ENCODE measurements around the gene LCLAT1. TPM values are rescaled to one million over a fixed set of nuclear protein-coding genes. Genes with fewer than 3 reads are reported as not detected.

Gene LCLAT1
- total RNA-seq, 2 donors from 2014 or later: 30.2 to 34.2 TPM

- Mint-ChIP-seq H3K27me3 (ENCODE audit: insufficient read depth) (no peaks in the 10 kb centered on the region), H3K4me1 (peaks cover 49% of the 10 kb centered on the region), H3K27ac (no peak overlapping the region), H3K9me3 (no peaks in the 10 kb centered on the region), H3K4me3 (no peak overlapping the region), H3K36me3 (ENCODE audit: low read depth) (peaks cover 9% of the 10 kb centered on the region)
- H3K9ac ChIP-seq (ENCODE audit: extremely low read depth, low read length, poor library complexity, severe bottlenecking): no peak overlapping the region
- H3K36me3 ChIP-seq (ENCODE audit: control insufficient read depth, insufficient read depth, low read length): peaks cover 3% of the 10 kb centered on the region
- H3K27ac ChIP-seq (ENCODE audit: low read depth, low read length): no peak overlapping the region
- peaks cover 3% of the 10 kb centered on the region for H3K4me1 ChIP-seq (ENCODE audit: control insufficient read depth, insufficient read depth, low read length)
- no peaks in the 10 kb centered on the region for H3K27me3 ChIP-seq (ENCODE audit: control insufficient read depth, insufficient read depth, low read length, poor library complexity, severe bottlenecking)
- H3K9me3 ChIP-seq (ENCODE audit: control insufficient read depth, low read length): no peaks in the 10 kb centered on the region
- H3K4me3 ChIP-seq (ENCODE audit: low read length): peak overlapping the region; percentile 11
- DNase-seq: no peak
- no peak for TF ChIP-seq CTCF (conservative IDR thresholded peaks at IDR 0.05)
These were observed 10.2 kb downstream of the LCLAT1 start for GRCh38 chr2:30457296-30457695.

- Mint-ChIP-seq H3K4me1 (peaks cover 42% of the 10 kb centered on the region), H3K4me3 (no peak overlapping the region), H3K27me3 (ENCODE audit: insufficient read depth) (no peaks in the 10 kb centered on the region), H3K27ac (no peak overlapping the region), H3K9me3 (no peaks in the 10 kb centered on the region), H3K36me3 (ENCODE audit: low read depth) (peaks cover 9% of the 10 kb centered on the region)
- no peak for DNase-seq
- Histone ChIP-seq H3K27ac (ENCODE audit: low read depth, low read length) (no peak overlapping the region), H3K4me3 (ENCODE audit: low read length) (no peak overlapping the region), H3K36me3 (ENCODE audit: control insufficient read depth, insufficient read depth, low read length) (peaks cover 3% of the 10 kb centered on the region), H3K27me3 (ENCODE audit: control insufficient read depth, insufficient read depth, low read length, poor library complexity, severe bottlenecking) (no peaks in the 10 kb centered on the region), H3K9me3 (ENCODE audit: control insufficient read depth, low read length) (no peaks in the 10 kb centered on the region), H3K4me1 (ENCODE audit: control insufficient read depth, insufficient read depth, low read length) (peaks cover 3% of the 10 kb centered on the region), H3K9ac (ENCODE audit: extremely low read depth, low read length, poor library complexity, severe bottlenecking) (no peak overlapping the region)
- no peak for TF ChIP-seq CTCF (conservative IDR thresholded peaks at IDR 0.05)
- 43% methylated on average over 2 of the region's 2 CpGs; no CpG with 5 or more reads in 1 of the 2 experiments for WGBS, 2 experiments (ENCODE audit: insufficient coverage in 1 of 2, insufficient read length in 1 of 2)
These were observed 12.1 kb downstream of the LCLAT1 start for GRCh38 chr2:30459140-30459539.

DNA sequence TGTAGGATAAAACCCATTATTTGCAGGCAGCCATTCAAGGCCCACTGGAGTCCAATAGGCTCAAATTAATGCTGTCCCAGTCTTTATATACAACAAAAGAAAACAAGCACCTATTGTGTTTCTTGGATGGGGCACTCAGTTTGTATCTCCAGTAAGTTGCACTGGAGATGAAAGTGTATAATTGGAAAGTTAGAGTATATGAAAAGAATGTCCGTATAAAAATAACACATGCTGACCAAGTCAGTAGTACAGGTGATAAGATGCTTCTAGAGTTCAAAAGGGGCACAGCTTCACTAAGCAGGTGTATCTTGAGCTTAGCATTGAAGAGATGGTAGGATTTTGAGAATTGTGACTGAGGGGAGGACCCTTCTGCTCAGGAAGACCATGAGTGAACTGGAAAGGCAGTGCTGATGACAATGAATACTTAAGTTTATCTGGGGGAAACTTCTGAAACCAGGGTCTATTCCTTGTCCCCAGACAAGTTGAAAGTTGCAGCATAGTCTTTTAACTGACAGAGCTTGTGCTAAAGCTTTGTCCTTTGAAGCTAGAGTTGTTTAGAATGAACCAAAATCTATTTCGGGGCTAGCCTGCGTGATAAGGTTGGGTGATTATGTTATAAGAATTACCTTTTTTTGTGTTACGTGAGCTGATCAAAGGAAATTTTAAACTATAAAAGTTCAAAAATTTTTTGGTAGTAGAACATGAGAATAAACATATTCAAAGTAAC is 15.2 kb downstream of the LCLAT1 start:
- H3K9me3 Mint-ChIP-seq: peaks cover 4% of the 10 kb centered on the region
- no peak overlapping the region for H3K27ac Mint-ChIP-seq
- DNase-seq: no peak
- H3K4me1 Mint-ChIP-seq: peaks cover 28% of the 10 kb centered on the region
- Histone ChIP-seq H3K36me3 (ENCODE audit: control insufficient read depth, insufficient read depth, low read length) (peaks cover 3% of the 10 kb centered on the region), H3K27ac (ENCODE audit: low read depth, low read length) (no peak overlapping the region), H3K9ac (ENCODE audit: extremely low read depth, low read length, poor library complexity, severe bottlenecking) (no peak overlapping the region), H3K4me1 (ENCODE audit: control insufficient read depth, insufficient read depth, low read length) (no peaks in the 10 kb centered on the region), H3K27me3 (ENCODE audit: control insufficient read depth, insufficient read depth, low read length, poor library complexity, severe bottlenecking) (no peaks in the 10 kb centered on the region), H3K4me3 (ENCODE audit: low read length) (no peak overlapping the region), H3K9me3 (ENCODE audit: control insufficient read depth, low read length) (no peaks in the 10 kb centered on the region)
- H3K4me3 Mint-ChIP-seq: no peak overlapping the region
- H3K36me3 Mint-ChIP-seq (ENCODE audit: low read depth): peaks cover 12% of the 10 kb centered on the region
- no peak for TF ChIP-seq CTCF (conservative IDR thresholded peaks at IDR 0.05)
- no peaks in the 10 kb centered on the region for H3K27me3 Mint-ChIP-seq (ENCODE audit: insufficient read depth)
- WGBS, 2 experiments (ENCODE audit: insufficient coverage in 1 of 2, insufficient read length in 1 of 2): 89 to 98% methylated on average over 4 of the region's 4 CpGs

Measured in endodermal cell (in vitro differentiated cells).